Measurements from ENCODE around the gene EP400. TPM values are rescaled to one million over a fixed set of nuclear protein-coding genes. Genes with fewer than 3 reads are reported as not detected.

EP400 gene
- total and polyA plus RNA-seq, 2 of the 13 experiments (the other 11 are each of a cell fraction or from before 2014, with no cell fraction given) = 4.9 to 5.0 TPM

DNA sequence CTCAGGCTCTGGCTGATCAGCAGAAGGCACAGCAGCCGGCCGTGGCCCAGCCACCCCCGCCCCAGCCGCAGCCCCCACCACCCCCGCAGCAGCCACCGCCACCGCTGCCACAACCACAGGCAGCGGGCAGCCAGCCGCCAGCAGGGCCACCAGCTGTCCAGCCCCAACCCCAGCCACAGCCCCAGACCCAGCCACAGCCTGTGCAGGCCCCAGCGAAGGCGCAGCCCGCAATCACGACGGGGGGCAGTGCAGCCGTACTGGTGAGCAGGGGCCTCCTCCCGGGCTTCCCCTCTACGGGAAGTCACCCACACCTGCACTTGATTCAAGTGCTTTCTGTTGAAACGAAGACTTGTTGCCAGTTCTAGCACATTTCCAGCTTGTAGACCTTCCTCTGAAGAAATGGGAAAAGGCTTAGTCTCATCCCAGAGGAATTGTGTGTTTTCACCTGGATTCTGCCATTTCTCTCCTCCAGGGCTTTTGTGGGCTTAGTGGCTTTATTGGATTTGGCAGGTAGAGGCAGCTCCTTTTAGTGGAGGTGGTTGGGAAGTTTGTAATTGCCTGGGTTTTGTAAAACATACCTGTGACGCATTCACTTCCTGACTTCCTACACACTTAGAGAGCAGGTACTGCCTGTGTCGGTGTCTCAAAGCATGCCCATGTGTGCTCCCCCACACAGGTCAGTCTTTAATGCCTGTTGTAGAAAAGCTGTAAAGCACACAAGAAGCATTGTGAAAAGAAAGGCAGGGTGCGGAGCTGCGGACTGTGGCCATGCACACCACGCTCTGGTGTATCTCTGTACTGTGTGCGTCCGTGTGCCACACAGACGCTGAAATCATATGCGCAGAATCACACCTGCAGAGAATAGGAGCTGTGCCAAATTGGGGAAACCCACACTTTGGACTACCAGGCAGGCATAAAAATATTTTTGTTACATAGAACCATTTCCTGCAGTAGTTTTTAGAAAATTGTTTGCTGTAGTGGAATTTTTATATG lies 103.9 kb downstream of the EP400 start:
- no peak overlapping the region for H3K4me2 ChIP-seq (ENCODE audit: low read depth, low read length)
- ATAC-seq (no peak), FAIRE-seq (no peak), DNase-seq (ENCODE audit: low spot score) (no peak)
- ChIA-PET CTCF (ENCODE audit: low intra/inter-chr PET ratio, low total read pairs) (no interaction called here), POLR2A (no interaction called here)
- in situ Hi-C loops (cut with HindIII; ENCODE audit: extremely low pct_ligation_motif_present, low pct_unique_long_range_greater_than_20kb) = no loop called here
- H4K20me1 ChIP-seq (ENCODE audit: insufficient read depth, low read length) = no peaks in the 10 kb centered on the region
- H3K79me2 ChIP-seq (ENCODE audit: insufficient read depth, low read length) = no peaks in the 10 kb centered on the region
- H3K4me3 ChIP-seq (replicated peaks in 1 of 3; ENCODE audit: insufficient read depth in 1 of 3, low read depth in 2 of 3, low read length in 3 of 3) = no peak overlapping the region
- H3K4me1 ChIP-seq (ENCODE audit: insufficient read depth, low read length) = no peaks in the 10 kb centered on the region
- H3K27me3 ChIP-seq (ENCODE audit: control insufficient read depth in 1 of 2, insufficient read depth in 2 of 2, low read length in 2 of 2) = no peaks in the 10 kb centered on the region
- BruUV-seq (replicated peaks) = no TSS peak
- intact Hi-C loops (cut with micrococcal nuclease; ENCODE audit: unreplicated experiment) = no loop called here
- H3K9ac ChIP-seq (ENCODE audit: insufficient read depth, low read depth, low read length) = no peak overlapping the region
- WGBS (ENCODE audit: low lambda C conversion rate) = 96% methylated on average over 17 of the region's 27 CpGs
- H2AFZ ChIP-seq (ENCODE audit: low read length) = no peak overlapping the region
- H3K9me3 ChIP-seq (ENCODE audit: low read length) = no peaks in the 10 kb centered on the region; the same call in 1 of the 2 replicates
- peaks cover 43 to 79% of the 10 kb centered on the region in 2 experiments for H3K36me3 ChIP-seq (replicated peaks in 1 of 2; ENCODE audit: control insufficient read depth in 1 of 2, insufficient read depth in 2 of 2, low read length in 2 of 2)
- H3K27ac ChIP-seq (ENCODE audit: extremely low read length, insufficient read depth, low read length) = no peak overlapping the region
- TF ChIP-seq HNRNPK (IDR thresholded peaks at IDR 0.05; ENCODE audit: low read depth, low read length, poor library complexity, severe bottlenecking) (no peak), ZNF7 (CRISPR knock-in tag; IDR thresholded peaks at IDR 0.05) (no peak), KLF6 (CRISPR knock-in tag; IDR thresholded peaks at IDR 0.05) (no peak), ZFP36 (IDR thresholded peaks at IDR 0.05; ENCODE audit: borderline replicate concordance, low read depth, low read length, partially characterized antibody) (no peak), EEA1 (CRISPR knock-in tag; IDR thresholded peaks at IDR 0.05; ENCODE audit: borderline replicate concordance) (no peak), ZBTB38 (CRISPR knock-in tag; IDR thresholded peaks at IDR 0.05) (no peak), PAX8 (CRISPR knock-in tag; IDR thresholded peaks at IDR 0.05; ENCODE audit: borderline replicate concordance) (no peak), SMAD9 (CRISPR knock-in tag; IDR thresholded peaks at IDR 0.05) (no peak), ZKSCAN5 (CRISPR knock-in tag; IDR thresholded peaks at IDR 0.05) (no peak), ZC3H13 (CRISPR knock-in tag; IDR thresholded peaks at IDR 0.05) (no peak), ZNF703 (CRISPR knock-in tag; IDR thresholded peaks at IDR 0.05; ENCODE audit: borderline replicate concordance) (no peak), ZNF333 (CRISPR knock-in tag; IDR thresholded peaks at IDR 0.05; ENCODE audit: borderline replicate concordance) (no peak), ERF (CRISPR knock-in tag; IDR thresholded peaks at IDR 0.05) (no peak)
- TF ChIP-seq, protein P1, sequence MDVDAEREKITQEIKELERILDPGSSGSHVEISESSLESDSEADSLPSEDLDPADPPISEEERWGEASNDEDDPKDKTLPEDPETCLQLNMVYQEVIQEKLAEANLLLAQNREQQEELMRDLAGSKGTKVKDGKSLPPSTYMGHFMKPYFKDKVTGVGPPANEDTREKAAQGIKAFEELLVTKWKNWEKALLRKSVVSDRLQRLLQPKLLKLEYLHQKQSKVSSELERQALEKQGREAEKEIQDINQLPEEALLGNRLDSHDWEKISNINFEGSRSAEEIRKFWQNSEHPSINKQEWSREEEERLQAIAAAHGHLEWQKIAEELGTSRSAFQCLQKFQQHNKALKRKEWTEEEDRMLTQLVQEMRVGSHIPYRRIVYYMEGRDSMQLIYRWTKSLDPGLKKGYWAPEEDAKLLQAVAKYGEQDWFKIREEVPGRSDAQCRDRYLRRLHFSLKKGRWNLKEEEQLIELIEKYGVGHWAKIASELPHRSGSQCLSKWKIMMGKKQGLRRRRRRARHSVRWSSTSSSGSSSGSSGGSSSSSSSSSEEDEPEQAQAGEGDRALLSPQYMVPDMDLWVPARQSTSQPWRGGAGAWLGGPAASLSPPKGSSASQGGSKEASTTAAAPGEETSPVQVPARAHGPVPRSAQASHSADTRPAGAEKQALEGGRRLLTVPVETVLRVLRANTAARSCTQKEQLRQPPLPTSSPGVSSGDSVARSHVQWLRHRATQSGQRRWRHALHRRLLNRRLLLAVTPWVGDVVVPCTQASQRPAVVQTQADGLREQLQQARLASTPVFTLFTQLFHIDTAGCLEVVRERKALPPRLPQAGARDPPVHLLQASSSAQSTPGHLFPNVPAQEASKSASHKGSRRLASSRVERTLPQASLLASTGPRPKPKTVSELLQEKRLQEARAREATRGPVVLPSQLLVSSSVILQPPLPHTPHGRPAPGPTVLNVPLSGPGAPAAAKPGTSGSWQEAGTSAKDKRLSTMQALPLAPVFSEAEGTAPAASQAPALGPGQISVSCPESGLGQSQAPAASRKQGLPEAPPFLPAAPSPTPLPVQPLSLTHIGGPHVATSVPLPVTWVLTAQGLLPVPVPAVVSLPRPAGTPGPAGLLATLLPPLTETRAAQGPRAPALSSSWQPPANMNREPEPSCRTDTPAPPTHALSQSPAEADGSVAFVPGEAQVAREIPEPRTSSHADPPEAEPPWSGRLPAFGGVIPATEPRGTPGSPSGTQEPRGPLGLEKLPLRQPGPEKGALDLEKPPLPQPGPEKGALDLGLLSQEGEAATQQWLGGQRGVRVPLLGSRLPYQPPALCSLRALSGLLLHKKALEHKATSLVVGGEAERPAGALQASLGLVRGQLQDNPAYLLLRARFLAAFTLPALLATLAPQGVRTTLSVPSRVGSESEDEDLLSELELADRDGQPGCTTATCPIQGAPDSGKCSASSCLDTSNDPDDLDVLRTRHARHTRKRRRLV (CRISPR knock-in tag; IDR thresholded peaks at IDR 0.05) = no peak
- TF ChIP-seq, protein P2, sequence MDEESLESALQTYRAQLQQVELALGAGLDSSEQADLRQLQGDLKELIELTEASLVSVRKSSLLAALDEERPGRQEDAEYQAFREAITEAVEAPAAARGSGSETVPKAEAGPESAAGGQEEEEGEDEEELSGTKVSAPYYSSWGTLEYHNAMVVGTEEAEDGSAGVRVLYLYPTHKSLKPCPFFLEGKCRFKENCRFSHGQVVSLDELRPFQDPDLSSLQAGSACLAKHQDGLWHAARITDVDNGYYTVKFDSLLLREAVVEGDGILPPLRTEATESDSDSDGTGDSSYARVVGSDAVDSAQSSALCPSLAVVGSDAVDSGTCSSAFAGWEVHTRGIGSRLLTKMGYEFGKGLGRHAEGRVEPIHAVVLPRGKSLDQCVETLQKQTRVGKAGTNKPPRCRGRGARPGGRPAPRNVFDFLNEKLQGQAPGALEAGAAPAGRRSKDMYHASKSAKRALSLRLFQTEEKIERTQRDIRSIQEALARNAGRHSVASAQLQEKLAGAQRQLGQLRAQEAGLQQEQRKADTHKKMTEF (CRISPR knock-in tag; IDR thresholded peaks at IDR 0.05) = no peak
- TF ChIP-seq, protein P3, sequence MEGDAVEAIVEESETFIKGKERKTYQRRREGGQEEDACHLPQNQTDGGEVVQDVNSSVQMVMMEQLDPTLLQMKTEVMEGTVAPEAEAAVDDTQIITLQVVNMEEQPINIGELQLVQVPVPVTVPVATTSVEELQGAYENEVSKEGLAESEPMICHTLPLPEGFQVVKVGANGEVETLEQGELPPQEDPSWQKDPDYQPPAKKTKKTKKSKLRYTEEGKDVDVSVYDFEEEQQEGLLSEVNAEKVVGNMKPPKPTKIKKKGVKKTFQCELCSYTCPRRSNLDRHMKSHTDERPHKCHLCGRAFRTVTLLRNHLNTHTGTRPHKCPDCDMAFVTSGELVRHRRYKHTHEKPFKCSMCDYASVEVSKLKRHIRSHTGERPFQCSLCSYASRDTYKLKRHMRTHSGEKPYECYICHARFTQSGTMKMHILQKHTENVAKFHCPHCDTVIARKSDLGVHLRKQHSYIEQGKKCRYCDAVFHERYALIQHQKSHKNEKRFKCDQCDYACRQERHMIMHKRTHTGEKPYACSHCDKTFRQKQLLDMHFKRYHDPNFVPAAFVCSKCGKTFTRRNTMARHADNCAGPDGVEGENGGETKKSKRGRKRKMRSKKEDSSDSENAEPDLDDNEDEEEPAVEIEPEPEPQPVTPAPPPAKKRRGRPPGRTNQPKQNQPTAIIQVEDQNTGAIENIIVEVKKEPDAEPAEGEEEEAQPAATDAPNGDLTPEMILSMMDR (CRISPR knock-in tag; IDR thresholded peaks at IDR 0.05) = no peak
